GM19239 (cell line): ENCODE results near the gene DIDO1.
A peak's percentile ranks its signal among the peaks of the same experiment; 100 is the strongest.

Experiments used
- DNase-seq: peaks from one replicate; pipeline ENCODE4 v3.0.0; 2011; ENCODE audit warnings: low spot score; ENCODE audit not compliant: insufficient read length
- FAIRE-seq: peaks from 2 replicates; lab custom pipeline; 2011; peaks lifted over from hg19 to GRCh38; lab: Jason Lieb, UNC

The DIDO1 gene

GRCh38 chr20:62926229-62927127 is at the start of gene DIDO1:
TSS of gene DIDO1 (minus strand) at chr20:62926505.
- peak; percentile 31 for FAIRE-seq

GRCh38 chr20:62975251-62975760 is 49.0 kb upstream of the DIDO1 start:
- DNase-seq, result no peak

More at GRCh38 chr20:62926229-62927127, at the start of gene DIDO1:
- peak; percentile 93 for DNase-seq

GRCh38 chr20:62972845-62973745 is 46.8 kb upstream of the DIDO1 start:
- DNase-seq, result no peak
- FAIRE-seq, result no peak

More at GRCh38 chr20:62975251-62975760, 49.0 kb upstream of the DIDO1 start:
- FAIRE-seq, result no peak

GRCh38 chr20:62971950-62972844 is 45.9 kb upstream of the DIDO1 start:
- FAIRE-seq (peak; percentile 71), DNase-seq (peak; percentile 96)

- FAIRE-seq, result no peak
- no peak for DNase-seq
Observed at GRCh38 chr20:62971211-62971949, 45.1 kb upstream of the DIDO1 start.

GRCh38 chr20:62970307-62971210 is 44.3 kb upstream of the DIDO1 start:
- FAIRE-seq (no peak), DNase-seq (no peak)

GRCh38 chr20:62969939-62970306 is 43.6 kb upstream of the DIDO1 start:
- DNase-seq, result no peak
- FAIRE-seq, result no peak

GRCh38 chr20:62969179-62969760 is 43.0 kb upstream of the DIDO1 start:
- FAIRE-seq (no peak), DNase-seq (no peak)

- FAIRE-seq (no peak), DNase-seq (no peak)
Observed at GRCh38 chr20:62968378-62969178, 42.3 kb upstream of the DIDO1 start.

GRCh38 chr20:62967628-62968351 is 41.5 kb upstream of the DIDO1 start:
- no peak for DNase-seq
- no peak for FAIRE-seq

GRCh38 chr20:62967149-62967501 is 40.8 kb upstream of the DIDO1 start:
- no peak for DNase-seq
- no peak for FAIRE-seq

GRCh38 chr20:62966212-62967148 is 40.2 kb upstream of the DIDO1 start:
- no peak for FAIRE-seq
- no peak for DNase-seq

- no peak for DNase-seq
- FAIRE-seq, result no peak
Observed at GRCh38 chr20:62965363-62965771, 39.1 kb upstream of the DIDO1 start.

GRCh38 chr20:62964700-62965099 is 38.4 kb upstream of the DIDO1 start:
- FAIRE-seq (no peak), DNase-seq (no peak)
